Activated CD8-positive, alpha-beta memory T cell treated with anti-CD3 and anti-CD28 coated beads for 1 hour (primary cell): ENCODE data around the gene ARF1.

Experiments used
- DNase-seq, 2 donors: peaks; one replicate each; pipeline ENCODE4 v3.0.0-alpha.2; 2020; ENCODE audit warnings: low read depth in 1 of 2; ENCODE audit errors: extremely low read depth in 1 of 2

Gene ARF1

DNA sequence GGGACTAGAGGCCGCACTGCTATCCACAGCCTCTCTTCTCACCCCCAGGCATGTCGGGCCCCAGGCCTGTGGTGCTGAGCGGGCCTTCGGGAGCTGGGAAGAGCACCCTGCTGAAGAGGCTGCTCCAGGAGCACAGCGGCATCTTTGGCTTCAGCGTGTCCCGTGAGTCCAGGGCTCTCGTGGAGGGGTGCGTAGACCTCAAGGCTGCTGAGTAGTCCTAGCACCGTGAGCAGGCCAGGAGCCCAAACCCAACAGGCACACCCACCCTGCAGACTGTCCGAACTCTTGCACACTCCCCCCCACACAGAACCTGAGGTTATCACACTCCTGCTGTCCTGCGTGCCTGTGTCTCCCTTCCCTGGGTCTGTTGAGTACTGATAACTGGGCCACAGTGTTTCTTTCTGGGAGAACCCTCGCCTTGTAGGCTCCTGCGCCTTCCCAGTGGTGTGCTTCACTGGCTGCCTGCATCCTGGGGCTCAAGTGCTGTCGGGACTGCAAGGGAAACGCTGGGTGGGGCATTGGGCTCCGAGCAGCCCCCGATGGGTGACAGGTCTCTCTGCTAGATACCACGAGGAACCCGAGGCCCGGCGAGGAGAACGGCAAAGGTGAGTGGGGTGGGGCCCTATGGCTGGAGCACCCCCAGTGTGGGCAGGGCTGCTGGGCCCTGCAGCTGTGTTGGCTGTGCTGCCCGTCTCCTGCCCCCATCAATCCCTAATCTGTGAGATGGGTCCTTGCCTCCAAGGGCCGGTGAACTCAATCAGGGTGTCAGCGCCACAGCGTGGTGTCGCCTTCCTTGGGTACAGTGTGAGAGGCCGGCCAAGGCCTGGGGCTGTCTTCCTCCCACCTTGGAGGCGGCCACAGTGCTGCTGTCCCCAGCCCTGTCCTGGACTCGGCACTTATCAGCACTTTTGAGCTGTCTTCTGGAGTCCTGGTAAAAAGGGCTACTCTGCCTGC lies 63.2 kb downstream of the ARF1 start:
- DNase-seq = no peak

DNA sequence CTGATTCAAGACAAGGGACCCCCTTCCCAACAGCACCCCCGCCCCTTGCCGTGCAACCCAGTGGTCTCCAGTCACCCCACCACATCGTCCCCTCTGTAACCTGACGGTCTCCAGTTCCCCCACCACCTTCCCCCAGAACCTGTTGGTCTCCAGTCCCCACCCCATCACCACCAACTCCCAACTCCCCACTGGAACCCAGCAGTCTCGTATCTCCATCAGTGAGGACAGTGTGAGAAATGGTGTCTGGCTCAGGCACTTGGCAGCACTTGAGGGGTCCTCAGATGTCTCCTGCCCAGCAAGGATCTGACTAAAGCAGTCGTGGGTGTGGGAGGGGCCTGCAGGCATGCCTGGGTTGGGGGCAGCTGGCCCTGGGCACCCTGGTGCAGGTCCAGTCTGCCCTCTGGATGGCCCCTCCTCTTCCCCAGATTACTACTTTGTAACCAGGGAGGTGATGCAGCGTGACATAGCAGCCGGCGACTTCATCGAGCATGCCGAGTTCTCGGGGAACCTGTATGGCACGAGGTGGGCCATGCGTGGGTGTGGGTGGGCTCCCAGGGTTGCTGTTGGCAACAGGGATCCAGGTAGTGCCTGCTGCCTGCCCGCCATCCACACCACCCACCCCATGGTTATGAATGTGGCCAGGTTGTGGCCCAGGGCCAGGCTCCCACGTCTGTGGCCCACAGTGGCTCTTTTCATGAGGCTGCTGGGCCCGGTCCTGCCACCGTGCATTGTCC lies 64.1 kb downstream of the ARF1 start:
- no peak for DNase-seq

- DNase-seq = no peak
These were observed 64.7 kb downstream of the ARF1 start for GRCh38 chr1:228147151-228147693.

- DNase-seq = no peak
These were observed 65.3 kb downstream of the ARF1 start for GRCh38 chr1:228147768-228148167.

- no peak for DNase-seq
These were observed 65.8 kb downstream of the ARF1 start for GRCh38 chr1:228148196-228148861.
